Colonic mucosa (tissue), 4 donors: ENCODE measurements around the gene NOB1. TPM values are rescaled to one million over a fixed set of nuclear protein-coding genes. Genes with fewer than 3 reads are reported as not detected.
A peak's percentile ranks its signal among the peaks of the same experiment; 100 is the strongest.

Source experiments
- DNase-seq: peaks from one replicate; pipeline ENCODE4 v3.0.0-alpha.2; 2020
- H3K27ac ChIP-seq: fragments of 200-600 bp; one replicate; pipeline ENCODE4 v1.8.0; 2021
- H3K27me3 ChIP-seq: fragments of 200-600 bp; one replicate; pipeline ENCODE4 v1.8.0; 2021
- H3K36me3 ChIP-seq: fragments of 200-600 bp; one replicate; pipeline ENCODE4 v1.8.0; 2021
- H3K4me1 ChIP-seq: fragments of 200-600 bp; one replicate; pipeline ENCODE4 v1.8.0; 2021; ENCODE audit warnings: mild to moderate bottlenecking
- H3K4me3 ChIP-seq: fragments of 200-600 bp; one replicate; pipeline ENCODE4 v1.8.0; 2021
- H3K9ac ChIP-seq, 2 donors: one replicate each; pipeline ENCODE4 v1.7.0; 2013; ENCODE audit warnings: control low read depth in 2 of 2, low read depth in 2 of 2, low read length in 2 of 2
- H3K9me3 ChIP-seq: fragments of 200-600 bp; one replicate; pipeline ENCODE4 v1.8.0; 2021
- intact Hi-C: fragments of 100-400 bp; cut with DNase I; formaldehyde crosslinking; loops from one replicate; pipeline ENCODE4 v1.14.1; 2022
- total RNA-seq, 2 donors: library from RNA; stranded (reverse); fragmentation: NEBNext Ultra II Directional in 1 of 2; extraction: Animal tissue kit (Norgen Biotek cat#: 25700) in 1 of 2; gene quantifications; one replicate each; pipeline ENCODE4 v1.2.1, GENCODE V29; 2021
- TF ChIP-seq, protein P1 (sequence below): fragments of 200-600 bp; IDR thresholded peaks from one replicate; pipeline ENCODE4 v1.8.0; 2022; ENCODE audit warnings: antibody characterized with exemption, mild to moderate bottlenecking
- donor health status: healthy.
- donor health status: DM: no; HTN: no; CAD: no.
- donor health status: DM: no; HTN: no; CAD: no.

Gene NOB1
- total RNA-seq, 2 donors from 2014 or later = 36.3 to 45.8 TPM

DNA sequence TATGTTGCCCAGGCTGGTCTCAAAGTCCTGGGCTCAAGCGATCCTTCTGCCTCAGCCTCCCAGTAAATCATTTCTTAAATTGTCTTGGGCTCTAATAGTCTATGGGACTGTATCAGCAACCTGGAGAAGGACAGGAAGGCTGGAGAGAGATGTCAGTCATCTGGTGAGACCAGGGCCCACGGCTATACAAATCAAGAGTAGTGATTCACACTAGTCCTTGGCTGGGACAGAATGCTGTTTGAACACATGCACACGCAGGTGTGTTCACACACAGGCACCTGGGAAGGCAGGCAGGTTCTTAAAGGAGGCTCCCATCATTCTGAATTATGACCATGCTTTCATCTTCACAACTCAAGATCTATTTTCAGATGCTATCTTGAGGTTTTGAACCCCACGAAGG is 42.4 kb downstream of the NOB1 start:
- Histone ChIP-seq H3K36me3 (no peaks in the 10 kb centered on the region), H3K27ac (no peak overlapping the region), H3K4me3 (no peak overlapping the region), H3K4me1 (no peaks in the 10 kb centered on the region), H3K27me3 (no peaks in the 10 kb centered on the region), H3K9me3 (no peaks in the 10 kb centered on the region), H3K9ac (no peak overlapping the region)
- intact Hi-C loops = no loop called here
- TF ChIP-seq, protein P1, sequence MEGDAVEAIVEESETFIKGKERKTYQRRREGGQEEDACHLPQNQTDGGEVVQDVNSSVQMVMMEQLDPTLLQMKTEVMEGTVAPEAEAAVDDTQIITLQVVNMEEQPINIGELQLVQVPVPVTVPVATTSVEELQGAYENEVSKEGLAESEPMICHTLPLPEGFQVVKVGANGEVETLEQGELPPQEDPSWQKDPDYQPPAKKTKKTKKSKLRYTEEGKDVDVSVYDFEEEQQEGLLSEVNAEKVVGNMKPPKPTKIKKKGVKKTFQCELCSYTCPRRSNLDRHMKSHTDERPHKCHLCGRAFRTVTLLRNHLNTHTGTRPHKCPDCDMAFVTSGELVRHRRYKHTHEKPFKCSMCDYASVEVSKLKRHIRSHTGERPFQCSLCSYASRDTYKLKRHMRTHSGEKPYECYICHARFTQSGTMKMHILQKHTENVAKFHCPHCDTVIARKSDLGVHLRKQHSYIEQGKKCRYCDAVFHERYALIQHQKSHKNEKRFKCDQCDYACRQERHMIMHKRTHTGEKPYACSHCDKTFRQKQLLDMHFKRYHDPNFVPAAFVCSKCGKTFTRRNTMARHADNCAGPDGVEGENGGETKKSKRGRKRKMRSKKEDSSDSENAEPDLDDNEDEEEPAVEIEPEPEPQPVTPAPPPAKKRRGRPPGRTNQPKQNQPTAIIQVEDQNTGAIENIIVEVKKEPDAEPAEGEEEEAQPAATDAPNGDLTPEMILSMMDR = no peak
- DNase-seq = no peak

DNA sequence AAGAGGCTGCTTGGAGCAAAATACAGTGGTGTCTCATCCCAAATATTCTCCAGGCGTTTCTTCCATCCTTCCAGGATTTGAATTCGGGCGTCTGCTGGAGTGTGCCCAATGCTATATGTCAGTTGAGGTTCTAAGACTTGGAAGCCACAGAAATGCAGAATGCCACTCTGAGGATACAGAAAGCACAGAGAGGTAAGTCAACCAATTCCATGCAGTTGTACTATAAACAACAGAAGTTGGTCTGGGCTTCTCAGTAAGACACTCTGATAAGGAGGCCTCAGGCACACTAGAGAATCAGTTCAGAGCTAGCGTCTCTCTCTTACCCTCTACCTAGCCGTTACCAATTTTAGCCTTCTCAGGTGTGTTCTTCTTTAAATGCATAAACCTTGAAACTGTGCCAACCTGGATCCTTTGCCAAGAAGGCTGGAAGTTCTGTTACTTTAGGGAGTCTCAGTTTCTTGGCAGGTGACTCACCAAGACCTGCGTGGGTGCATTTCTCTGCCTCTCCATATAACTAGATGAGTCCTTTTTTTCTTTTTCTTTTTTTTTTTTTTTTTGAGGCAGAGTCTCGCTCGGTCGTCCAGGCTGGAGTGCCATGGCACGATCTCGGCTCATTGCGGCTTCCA is 43.5 kb downstream of the NOB1 start:
- Histone ChIP-seq H3K9ac (no peak overlapping the region), H3K27me3 (no peaks in the 10 kb centered on the region), H3K27ac (no peak overlapping the region), H3K9me3 (no peaks in the 10 kb centered on the region), H3K4me3 (no peak overlapping the region), H3K36me3 (no peaks in the 10 kb centered on the region), H3K4me1 (no peaks in the 10 kb centered on the region)
- TF ChIP-seq, protein P1 = no peak
- intact Hi-C loops = no loop called here
- DNase-seq = peak; percentile 80

DNA sequence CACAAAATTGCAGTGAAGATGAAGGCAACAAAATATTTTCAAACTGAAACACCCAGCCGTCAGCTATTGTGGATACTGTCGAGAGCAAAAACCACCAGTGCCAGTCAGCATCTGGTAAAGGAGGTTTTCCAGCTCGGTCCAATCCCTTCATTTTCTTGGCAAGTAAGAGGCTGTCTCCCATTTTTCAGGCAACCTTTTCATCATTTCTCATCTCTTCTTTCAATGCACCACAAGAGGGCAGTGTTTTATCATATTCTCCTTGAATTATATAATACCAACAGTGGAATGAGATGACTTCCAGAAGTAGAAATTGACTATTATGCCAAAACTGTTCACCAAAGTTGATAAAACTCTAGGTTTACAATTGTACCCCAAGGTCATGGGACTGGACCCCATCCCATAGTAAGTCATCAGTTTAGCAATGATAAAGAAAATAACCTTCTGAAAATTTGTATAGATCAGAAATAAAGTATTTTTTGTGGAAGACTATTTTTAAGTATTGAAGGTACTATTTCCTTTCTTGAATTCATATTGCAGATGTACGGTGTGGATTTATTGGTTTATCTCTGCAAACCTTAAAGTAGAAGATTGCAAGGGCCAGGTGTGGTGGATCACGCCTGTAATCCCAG is 45.2 kb downstream of the NOB1 start:
- Histone ChIP-seq H3K27me3 (no peaks in the 10 kb centered on the region), H3K4me1 (no peaks in the 10 kb centered on the region), H3K36me3 (no peaks in the 10 kb centered on the region), H3K27ac (no peak overlapping the region), H3K4me3 (no peak overlapping the region), H3K9me3 (no peaks in the 10 kb centered on the region), H3K9ac (no peak overlapping the region)
- intact Hi-C loops = loop anchor here (2.0 to 5.0 kb wide), 2 partner anchors 45 to 312 kb away; partner anchors contain the start of gene NOB1
- no peak for DNase-seq
- TF ChIP-seq, protein P1 = peak; percentile 56

DNA sequence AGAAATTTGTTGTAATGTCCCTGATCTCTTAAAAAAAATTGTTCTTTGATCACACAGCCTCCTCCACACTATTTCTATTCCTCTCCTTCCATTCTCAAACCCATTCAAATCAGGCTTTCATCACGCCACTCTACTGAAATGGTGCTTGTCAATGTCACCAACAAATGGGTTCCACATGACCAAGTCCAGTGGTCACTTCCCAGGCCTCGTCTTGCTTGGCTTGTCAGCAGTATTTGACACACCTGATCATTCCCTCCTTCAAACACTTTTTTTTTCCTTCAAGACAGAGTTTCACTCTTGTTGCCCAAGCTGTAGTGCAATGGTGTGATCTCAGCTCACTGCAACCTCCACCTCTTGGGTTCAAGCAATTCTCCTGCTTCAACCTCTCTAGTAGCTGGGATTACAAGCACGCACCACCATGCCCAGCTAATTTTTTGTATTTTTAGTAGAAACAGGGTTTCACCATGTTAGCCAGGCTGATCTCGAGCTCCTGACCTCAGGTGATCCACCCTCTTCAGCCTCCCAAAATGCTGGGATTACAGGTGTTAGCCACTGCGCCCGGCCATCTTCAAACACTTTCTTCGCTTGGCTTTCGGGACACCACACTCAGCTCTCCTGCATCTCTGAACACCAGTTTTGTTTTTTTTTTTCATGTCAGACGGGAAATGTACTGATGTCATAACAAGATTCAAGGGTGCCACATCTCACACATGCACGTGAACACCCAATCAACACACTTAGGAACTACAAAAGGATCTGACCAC is 46.6 kb downstream of the NOB1 start:
- H3K9ac ChIP-seq = no peak overlapping the region
- no peak overlapping the region for H3K4me3 ChIP-seq
- no peaks in the 10 kb centered on the region for H3K9me3 ChIP-seq
- H3K27me3 ChIP-seq = no peaks in the 10 kb centered on the region
- TF ChIP-seq, protein P1 = no peak
- no peaks in the 10 kb centered on the region for H3K4me1 ChIP-seq
- H3K36me3 ChIP-seq = no peaks in the 10 kb centered on the region
- H3K27ac ChIP-seq = no peak overlapping the region
- no peak for DNase-seq
- intact Hi-C loops = loop anchor here (2.0 to 5.0 kb wide), 2 partner anchors 47 to 311 kb away; partner anchors contain the start of gene NOB1

DNA sequence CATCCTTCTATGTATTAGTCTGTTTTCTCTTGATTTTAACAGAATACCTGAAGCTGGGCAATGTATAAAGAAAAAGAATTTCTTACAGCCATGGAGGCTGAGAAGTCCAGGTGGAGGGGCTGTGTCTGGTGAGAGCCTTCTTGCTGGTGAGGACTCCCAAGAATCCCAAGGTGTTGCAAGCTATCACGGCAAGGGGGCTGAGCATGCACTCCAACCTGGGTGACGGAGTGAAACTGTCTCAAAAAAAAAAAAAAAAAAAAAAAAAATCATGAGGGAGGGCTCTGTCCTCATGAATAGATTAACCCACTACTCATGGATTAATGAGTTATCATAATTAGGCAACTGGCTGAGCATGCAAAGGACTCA is 47.8 kb downstream of the NOB1 start:
- no peaks in the 10 kb centered on the region for H3K36me3 ChIP-seq
- no peaks in the 10 kb centered on the region for H3K4me1 ChIP-seq
- intact Hi-C loops = loop anchor here (5.0 kb wide), 1 partner anchor 310 kb away; no protein-coding TSS in a partner anchor
- H3K9ac ChIP-seq = no peak overlapping the region
- H3K4me3 ChIP-seq = no peak overlapping the region
- no peaks in the 10 kb centered on the region for H3K9me3 ChIP-seq
- H3K27ac ChIP-seq = no peak overlapping the region
- no peaks in the 10 kb centered on the region for H3K27me3 ChIP-seq
- TF ChIP-seq, protein P1 = no peak
- DNase-seq = no peak
